ENCODE measurements around the gene PPM1E.
"Not testable (repeated sequence)": the region's sequence is repeated elsewhere in the genome, so short reads cannot be mapped to it uniquely, and the experiment has no call there.

The PPM1E gene

DNA sequence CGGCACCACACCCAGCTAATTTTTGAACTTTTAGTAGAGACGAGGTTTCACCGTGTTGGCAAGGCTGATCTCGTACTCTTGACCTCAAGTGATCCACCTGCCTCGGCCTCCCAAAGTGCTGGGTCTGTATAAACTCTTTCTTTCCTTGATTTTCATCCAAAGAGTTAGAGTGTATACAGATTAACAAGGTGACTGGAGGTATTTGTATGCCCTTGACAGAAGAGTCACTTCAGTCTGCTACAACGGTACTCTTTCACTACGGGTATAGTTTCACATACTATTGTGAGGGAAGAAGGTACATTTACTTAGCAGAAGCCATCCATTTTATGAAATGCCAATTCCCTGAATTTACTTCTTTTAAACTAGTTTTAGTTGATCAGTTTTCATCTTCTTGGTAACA, 32.5 kb downstream of the PPM1E start:
- TF ChIP-seq, protein P1, sequence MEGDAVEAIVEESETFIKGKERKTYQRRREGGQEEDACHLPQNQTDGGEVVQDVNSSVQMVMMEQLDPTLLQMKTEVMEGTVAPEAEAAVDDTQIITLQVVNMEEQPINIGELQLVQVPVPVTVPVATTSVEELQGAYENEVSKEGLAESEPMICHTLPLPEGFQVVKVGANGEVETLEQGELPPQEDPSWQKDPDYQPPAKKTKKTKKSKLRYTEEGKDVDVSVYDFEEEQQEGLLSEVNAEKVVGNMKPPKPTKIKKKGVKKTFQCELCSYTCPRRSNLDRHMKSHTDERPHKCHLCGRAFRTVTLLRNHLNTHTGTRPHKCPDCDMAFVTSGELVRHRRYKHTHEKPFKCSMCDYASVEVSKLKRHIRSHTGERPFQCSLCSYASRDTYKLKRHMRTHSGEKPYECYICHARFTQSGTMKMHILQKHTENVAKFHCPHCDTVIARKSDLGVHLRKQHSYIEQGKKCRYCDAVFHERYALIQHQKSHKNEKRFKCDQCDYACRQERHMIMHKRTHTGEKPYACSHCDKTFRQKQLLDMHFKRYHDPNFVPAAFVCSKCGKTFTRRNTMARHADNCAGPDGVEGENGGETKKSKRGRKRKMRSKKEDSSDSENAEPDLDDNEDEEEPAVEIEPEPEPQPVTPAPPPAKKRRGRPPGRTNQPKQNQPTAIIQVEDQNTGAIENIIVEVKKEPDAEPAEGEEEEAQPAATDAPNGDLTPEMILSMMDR (IDR thresholded peaks at IDR 0.05; ENCODE audit: low read depth, low read length): no peak
- no peak overlapping the region for H3K4me3 ChIP-seq (replicated peaks in 1 of 2; ENCODE audit: low read depth in 2 of 2, low read length in 2 of 2)
- DNase-seq (ENCODE audit: low read depth in 2 of 2): no peak

DNA sequence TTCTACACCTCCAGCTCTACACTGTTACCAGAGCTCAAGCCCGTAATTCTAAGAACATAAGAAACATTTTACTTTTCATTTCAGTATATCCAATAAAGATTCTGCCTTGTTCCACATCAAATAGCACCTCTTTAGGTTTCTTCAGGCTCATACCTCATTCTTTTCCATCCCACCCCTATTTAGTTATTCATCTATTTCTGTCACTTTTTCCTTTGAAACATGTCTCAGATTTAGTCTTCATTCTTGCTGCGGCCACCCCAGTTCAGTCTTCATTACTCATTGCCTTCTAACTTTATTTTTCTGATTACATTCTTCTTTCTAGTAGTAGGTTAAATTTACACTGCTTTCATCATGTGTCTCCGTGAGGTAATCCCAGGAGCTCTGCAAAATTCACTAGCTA, 33.5 kb downstream of the PPM1E start:
- TF ChIP-seq, protein P1 (IDR thresholded peaks at IDR 0.05; ENCODE audit: low read depth, low read length): no peak
- no peak overlapping the region for H3K4me3 ChIP-seq (replicated peaks in 1 of 2; ENCODE audit: low read depth in 2 of 2, low read length in 2 of 2)
- no peak for DNase-seq (ENCODE audit: low read depth in 2 of 2)

- no peak for DNase-seq (ENCODE audit: low read depth in 2 of 2)
- H3K4me3 ChIP-seq (replicated peaks in 1 of 2; ENCODE audit: low read depth in 2 of 2, low read length in 2 of 2): no peak overlapping the region
- TF ChIP-seq, protein P1 (IDR thresholded peaks at IDR 0.05; ENCODE audit: low read depth, low read length): no peak
Observed at GRCh38 chr17:58789831-58790230, 34.2 kb downstream of the PPM1E start.

GRCh38 chr17:58794508-58794907, 38.9 kb downstream of the PPM1E start:
- not testable (repeated sequence) for H3K4me3 ChIP-seq (replicated peaks in 1 of 2; ENCODE audit: low read depth in 2 of 2, low read length in 2 of 2); DNase-seq (ENCODE audit: low read depth in 2 of 2)

DNA sequence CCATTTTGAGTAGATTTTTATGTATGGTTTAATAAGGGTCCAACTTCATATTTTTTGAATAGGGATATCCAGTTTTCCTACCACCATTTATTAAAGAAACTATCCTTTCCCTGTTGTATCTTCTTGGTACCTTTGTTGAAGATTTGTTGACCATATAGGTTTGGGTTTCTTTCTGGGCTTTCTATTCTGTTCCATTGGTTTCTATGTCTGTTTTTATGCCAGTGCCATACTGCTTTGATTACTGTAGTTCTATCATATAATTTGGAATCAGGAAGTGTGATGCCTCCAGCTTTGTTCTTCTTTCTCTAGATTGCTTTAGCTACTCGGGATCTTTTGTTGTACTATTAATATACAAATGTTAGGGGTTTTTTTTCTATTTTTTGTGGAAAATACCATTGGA, 46.5 kb downstream of the PPM1E start:
- TF ChIP-seq, protein P1 (IDR thresholded peaks at IDR 0.05; ENCODE audit: low read depth, low read length): no peak
- no peak for DNase-seq (ENCODE audit: low read depth in 2 of 2)
- no peak overlapping the region for H3K4me3 ChIP-seq (replicated peaks in 1 of 2; ENCODE audit: low read depth in 2 of 2, low read length in 2 of 2)

- DNase-seq (ENCODE audit: low read depth in 2 of 2): no peak
- TF ChIP-seq, protein P1 (IDR thresholded peaks at IDR 0.05; ENCODE audit: low read depth, low read length): no peak
- H3K4me3 ChIP-seq (replicated peaks in 1 of 2; ENCODE audit: low read depth in 2 of 2, low read length in 2 of 2): no peak overlapping the region
Observed at GRCh38 chr17:58806046-58806445, 50.4 kb downstream of the PPM1E start.

- no peak overlapping the region for H3K4me3 ChIP-seq (replicated peaks in 1 of 2; ENCODE audit: low read depth in 2 of 2, low read length in 2 of 2)
- TF ChIP-seq, protein P1 (IDR thresholded peaks at IDR 0.05; ENCODE audit: low read depth, low read length): no peak
- DNase-seq (ENCODE audit: low read depth in 2 of 2): peak in 1 of 2 donors; percentile 4
Observed at GRCh38 chr17:58808609-58809563, 53.2 kb downstream of the PPM1E start.
